GM18498 (cell line): ENCODE data around the gene LSS.
"Not testable (repeated sequence)": the region's sequence is repeated elsewhere in the genome, so short reads cannot be mapped to it uniquely, and the experiment has no call there.

ENCODE experiments used
- ATAC-seq: cut with Tn5 transposase; IDR thresholded peaks from one replicate; pipeline ENCODE4 v1.9.1; 2021; ENCODE audit warnings: mild to moderate bottlenecking, moderate library complexity; ENCODE audit not compliant: unreplicated experiment

The LSS gene

GRCh38 chr21:46154955-46155513 lies 73.5 kb downstream of the LSS start:
- no peak for ATAC-seq

DNA sequence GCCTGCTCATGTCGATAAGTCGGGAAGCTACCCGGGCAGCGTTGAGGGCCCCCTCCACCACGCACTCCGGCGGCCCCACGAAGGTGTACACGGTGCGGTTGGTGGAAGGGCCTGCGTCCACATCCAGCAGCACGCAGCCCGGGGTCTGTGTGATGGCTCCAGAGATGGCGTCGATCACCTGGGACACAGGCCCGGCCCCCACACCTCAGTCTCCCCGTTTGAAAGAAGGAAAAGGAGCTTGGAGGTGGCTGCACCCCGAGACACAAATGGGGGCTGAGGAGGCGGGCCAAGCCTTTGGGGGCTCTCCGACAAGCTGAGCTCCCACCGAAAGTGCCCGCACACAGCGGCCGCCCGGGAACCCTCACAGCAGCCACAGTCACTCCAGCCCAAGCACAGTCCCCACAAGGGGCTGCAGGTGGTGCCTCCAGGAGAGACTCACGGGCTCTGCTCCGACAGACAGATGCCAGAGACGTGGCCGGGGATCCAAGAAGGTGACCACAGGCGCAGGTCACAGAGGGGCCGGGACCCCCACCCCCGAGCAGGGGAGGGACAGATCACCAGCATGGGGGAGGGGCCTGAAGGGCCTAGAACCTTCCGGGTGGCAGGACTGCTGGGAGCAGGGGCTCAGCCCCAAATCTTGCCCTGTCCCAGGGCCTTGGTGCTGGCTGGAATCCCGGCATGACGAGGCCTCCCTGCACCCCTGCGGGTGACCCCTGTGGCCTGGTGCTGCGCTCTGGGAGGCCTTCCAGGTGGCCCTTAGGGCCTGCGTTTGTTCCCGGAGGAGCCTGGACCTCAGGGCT lies 74.2 kb downstream of the LSS start:
- ATAC-seq, result no peak

- ATAC-seq, result no peak
Observed at GRCh38 chr21:46153247-46154154, 75.1 kb downstream of the LSS start.

- ATAC-seq, result no peak
Observed at GRCh38 chr21:46152927-46153246, 75.7 kb downstream of the LSS start.

- ATAC-seq, result no peak
Observed at GRCh38 chr21:46151989-46152926, 76.3 kb downstream of the LSS start.

- no peak for ATAC-seq
Observed at GRCh38 chr21:46151261-46151988, 77.1 kb downstream of the LSS start.

DNA sequence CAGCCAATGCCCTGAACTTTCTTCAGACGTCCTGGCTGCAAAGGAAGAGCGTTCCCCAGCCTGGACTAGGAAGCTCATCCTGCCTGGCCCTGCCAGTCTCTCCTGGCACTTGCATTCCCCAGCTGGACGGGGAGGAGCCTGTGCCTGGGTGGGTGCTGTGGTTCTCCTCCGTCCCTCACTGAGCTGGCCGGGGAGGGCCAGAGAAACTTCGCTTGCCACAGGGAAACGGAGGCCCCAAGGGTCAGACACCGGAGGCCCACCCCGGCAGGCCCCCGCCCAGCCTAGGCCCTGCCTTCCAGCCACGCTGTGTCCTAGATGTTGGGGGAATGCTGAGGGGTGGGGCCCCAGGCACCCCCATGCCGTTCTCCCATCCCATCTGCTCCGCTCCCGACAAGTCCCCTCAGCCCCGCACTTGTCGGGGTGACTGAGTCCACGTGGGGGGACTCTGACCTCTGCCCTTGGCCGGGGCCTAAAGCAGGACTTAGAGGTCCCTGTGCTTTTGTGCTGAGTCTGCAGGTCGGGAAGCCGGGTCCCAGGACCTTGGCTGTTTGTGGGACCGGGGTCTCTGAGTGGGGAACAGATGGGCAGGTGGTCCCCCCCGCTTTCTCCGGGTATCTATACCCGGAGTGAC lies 78.0 kb downstream of the LSS start:
- ATAC-seq, result no peak

DNA sequence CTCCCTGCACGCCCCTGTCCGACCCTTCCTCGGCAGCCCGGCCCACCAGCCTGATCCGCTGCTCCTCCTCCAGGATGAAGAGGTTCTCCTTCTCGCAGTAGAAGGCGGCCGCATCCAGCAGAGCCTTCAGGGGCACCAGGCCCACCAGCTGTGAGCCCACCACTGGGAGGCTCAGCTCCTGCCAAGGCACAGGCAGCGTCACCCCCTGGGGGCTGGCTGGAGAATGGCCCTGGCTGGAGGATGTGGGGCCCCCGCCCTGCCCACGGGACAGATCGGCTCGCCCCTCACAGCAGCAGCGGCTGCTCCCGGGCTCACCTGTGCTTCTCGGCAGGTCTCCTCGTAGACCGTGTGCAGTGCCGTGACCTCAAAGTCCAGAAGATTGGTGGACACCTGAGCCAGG lies 78.5 kb downstream of the LSS start:
- no peak for ATAC-seq

DNA sequence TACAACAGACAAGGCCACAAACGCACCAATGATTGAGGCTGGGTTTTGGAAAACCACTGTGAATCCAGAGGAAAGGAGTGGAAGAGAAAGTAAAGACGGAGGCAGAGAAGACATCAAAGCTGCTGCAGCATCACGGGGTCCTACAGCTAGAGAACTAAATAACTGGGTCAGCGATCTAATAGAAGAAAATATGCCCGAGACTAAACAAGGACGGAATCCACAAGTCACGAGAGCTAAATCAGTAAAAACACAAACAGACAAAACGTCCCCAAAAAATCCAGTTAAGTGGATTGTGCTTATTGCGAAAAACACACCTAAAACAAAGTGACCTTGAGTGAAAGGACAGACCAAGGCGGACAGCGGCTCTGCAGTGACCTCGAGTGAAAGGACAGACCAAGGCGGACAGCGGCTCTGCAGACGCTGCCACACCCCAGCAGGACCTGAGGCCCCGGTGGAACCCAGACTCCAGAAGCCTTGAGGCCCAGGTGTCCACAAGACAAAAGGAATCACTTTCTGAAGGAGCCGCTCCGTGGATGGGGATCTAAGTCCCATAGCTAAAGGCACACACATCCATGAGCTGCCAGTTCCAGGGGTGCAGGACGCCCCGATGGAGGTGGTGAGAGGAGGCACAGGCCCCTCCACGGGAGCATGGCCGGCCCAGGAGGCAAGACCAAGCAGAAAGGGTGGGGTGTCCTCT lies 79.2 kb downstream of the LSS start:
- no peak for ATAC-seq

DNA sequence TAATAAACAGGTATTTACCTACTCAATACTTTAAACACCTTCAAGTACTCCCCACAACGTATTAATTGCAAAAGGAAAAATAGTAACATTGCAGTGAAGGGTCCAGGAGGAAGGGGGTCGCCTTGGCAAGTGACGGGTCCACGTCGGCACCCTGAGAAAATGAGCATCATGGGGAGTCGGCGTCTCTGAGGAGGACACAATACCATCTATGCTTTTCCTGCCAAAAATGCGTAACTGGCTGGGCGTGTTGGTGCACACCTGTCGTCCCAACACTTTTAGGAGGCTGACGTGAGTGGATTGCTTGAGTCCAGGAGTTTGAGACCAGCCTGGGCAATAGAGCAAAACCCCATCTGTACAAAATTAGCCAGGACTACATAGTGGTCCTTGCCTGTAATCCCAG lies 80.5 kb downstream of the LSS start:
- ATAC-seq, result no peak

DNA sequence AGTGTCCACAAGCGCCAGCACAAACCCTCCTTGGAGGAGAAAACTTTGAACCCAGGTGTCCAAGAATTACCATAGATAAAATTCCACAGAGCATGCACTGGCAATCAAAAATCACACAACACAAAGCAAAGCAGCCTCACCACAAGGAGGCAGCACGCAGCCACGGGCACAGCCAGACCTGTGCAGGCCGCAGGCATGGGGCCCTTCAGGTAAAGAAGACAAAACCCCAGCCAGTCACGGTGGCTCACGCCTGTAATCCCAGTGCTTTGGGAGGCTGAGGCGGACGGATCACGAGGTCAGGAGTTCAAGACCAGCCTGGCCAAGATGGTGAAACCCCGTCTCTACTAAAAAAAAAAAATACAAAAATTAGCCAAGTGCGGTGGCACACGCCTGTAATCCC lies 81.1 kb downstream of the LSS start:
- not testable (repeated sequence) for ATAC-seq

GRCh38 chr21:46146856-46147255 lies 81.7 kb downstream of the LSS start:
- no peak for ATAC-seq

- no peak for ATAC-seq
Observed at GRCh38 chr21:46145840-46146691, 82.5 kb downstream of the LSS start.

- ATAC-seq, result no peak
Observed at GRCh38 chr21:46145159-46145839, 83.3 kb downstream of the LSS start.

DNA sequence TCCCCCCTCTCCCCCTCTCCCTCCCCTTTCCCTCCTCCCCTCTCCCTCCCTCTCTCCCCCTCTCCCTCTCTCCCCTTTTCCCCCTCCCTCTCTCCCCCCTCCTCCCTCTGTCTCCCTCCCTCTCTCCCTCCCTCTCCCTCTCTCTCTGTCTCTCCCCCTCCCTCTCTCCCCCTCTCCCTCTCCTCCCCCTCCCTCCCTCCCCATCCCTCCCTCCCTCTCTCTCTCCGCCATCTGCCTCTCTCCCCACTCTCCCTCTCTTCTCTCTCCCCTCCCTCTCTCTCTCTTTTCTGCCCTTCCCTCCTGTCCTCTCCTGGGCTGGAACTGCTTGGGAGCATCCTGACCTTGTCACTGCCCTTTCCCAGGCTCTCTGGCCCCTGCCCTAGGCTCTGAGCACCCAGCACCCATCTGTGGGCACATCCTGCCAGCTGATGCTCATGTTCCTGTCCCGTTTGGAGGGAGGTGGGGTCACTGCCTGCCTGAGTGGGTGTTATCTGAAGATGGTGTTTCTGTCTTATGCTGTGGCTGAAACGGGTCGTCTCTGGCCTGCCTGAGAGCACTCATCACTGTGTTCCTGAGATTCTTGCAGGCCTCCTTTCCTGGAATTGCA lies 84.0 kb downstream of the LSS start:
- no peak for ATAC-seq

DNA sequence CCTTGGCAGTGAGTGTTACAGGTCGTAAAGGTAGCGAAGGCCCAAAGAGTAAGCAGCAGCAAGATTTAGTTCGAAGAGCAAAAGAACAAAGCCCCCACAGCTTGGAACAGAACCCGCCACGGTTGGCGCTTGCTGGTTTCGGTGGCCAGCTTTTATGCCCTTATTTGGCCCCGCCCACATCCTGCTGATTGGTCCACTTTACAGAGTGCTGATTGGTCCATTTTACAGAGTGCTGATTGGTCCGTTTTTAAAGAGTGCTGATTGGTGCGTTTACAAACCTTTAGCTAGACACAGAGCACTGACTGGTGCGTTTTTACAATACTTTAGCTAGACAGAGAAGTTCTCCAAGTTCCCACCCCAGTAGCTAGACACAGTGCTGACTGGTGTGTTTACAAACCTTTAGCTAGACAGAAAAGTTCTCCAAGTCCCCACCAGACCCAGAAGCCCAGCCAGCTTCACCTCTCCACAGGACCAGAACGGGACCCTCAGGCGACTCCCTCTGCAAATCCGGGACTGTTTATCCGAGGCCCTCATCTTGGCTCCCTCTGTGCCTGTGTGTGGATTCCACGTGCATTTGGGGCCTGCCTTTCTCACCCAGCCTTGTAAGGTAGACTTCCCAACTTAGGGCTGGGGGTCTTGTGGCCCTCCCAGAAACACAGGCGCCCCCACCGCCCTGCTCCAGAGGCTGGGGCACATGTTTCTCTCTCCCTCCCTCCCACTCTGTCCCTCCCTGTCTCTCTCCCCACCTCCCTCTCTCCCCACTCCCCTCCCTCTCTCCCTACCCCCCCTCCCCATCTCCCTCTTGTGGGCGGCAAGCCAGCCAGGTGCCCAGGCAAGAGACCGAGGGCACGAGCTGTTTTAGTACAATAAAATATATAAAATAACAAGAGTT lies 85.7 kb downstream of the LSS start:
- ATAC-seq, result no peak
